Activated T-cell treated with anti-CD3 and anti-CD28 coated beads, Interleukin-2, amount 50 U/mL, for 72 hours (primary cell): ENCODE data around the gene PLA2G15. TPM values are rescaled to one million over a fixed set of nuclear protein-coding genes. Genes with fewer than 3 reads are reported as not detected.

Experiments used
- ATAC-seq, 2 donors: fragments of 150-1000 bp; cut with Tn5 transposase; replicated peaks in 1 of 2; 2 replicates each; pipeline ENCODE4 v1.10.0; 2021; ENCODE audit warnings: moderate library complexity in 2 of 2, mild to moderate bottlenecking in 1 of 2
- DNase-seq, 2 donors: peaks; one replicate each; pipeline ENCODE4 v3.0.0; 2021 to 2022; ENCODE audit warnings: mixed read lengths in 1 of 2
- H3K27ac Mint-ChIP-seq: one replicate; pipeline ENCODE4 v1.8.0; 2022; ENCODE audit warnings: mild to moderate bottlenecking, moderate library complexity, mixed read lengths
- H3K27me3 Mint-ChIP-seq: one replicate; pipeline ENCODE4 v1.8.0; 2022; ENCODE audit warnings: low read depth, mixed read lengths
- H3K36me3 Mint-ChIP-seq, 2 donors: one replicate each; pipeline ENCODE4 v1.8.0; 2022; ENCODE audit warnings: mixed read lengths in 2 of 2, mild to moderate bottlenecking in 1 of 2; ENCODE audit not compliant: insufficient read depth in 2 of 2
- H3K4me1 Mint-ChIP-seq: one replicate; pipeline ENCODE4 v1.8.0; 2022; ENCODE audit warnings: low read depth, mixed read lengths
- H3K4me3 Mint-ChIP-seq, 2 donors: one replicate each; pipeline ENCODE4 v1.8.0; 2022; ENCODE audit warnings: mild to moderate bottlenecking in 2 of 2, mixed read lengths in 2 of 2, moderate library complexity in 2 of 2
- H3K9me3 Mint-ChIP-seq, 2 donors: one replicate each; pipeline ENCODE4 v1.8.0; 2022; ENCODE audit warnings: mixed read lengths in 2 of 2
- total RNA-seq, 2 donors: library from RNA; stranded (reverse); gene quantifications; one replicate each; pipeline ENCODE4 v1.2.3, GENCODE V29; 2022

The PLA2G15 gene
- total RNA-seq, 2 donors from 2014 or later = 6.1 to 7.6 TPM

DNA sequence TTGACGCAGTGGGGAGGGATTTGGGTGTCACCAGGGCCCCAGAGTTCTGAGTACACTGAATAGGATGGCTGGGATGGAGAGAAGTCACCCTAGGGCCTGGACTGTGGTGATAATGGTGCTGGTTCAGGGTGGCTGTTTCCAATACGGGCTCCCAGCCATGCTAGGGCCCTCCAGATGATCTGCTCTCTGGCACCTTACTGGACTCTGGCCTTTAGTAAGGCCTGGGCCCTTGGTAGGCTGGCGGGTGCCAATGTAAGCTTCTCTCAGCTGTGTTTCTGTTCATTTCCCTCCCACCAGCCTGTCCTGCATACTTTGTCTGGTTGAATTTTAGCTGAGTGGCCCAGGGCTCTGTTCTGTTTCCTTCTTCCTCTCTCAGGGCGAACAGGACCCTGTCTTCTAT is 2.8 kb downstream of the PLA2G15 start:
- Mint-ChIP-seq H3K4me1 (peaks cover 28% of the 10 kb centered on the region), H3K27me3 (no peaks in the 10 kb centered on the region), H3K36me3 (peaks cover 4 to 9% of the 10 kb centered on the region in 2 donors), H3K4me3 (no peak overlapping the region), H3K9me3 (no peaks in the 10 kb centered on the region), H3K27ac (no peak overlapping the region)
- ATAC-seq = no peak
- no peak for DNase-seq

DNA sequence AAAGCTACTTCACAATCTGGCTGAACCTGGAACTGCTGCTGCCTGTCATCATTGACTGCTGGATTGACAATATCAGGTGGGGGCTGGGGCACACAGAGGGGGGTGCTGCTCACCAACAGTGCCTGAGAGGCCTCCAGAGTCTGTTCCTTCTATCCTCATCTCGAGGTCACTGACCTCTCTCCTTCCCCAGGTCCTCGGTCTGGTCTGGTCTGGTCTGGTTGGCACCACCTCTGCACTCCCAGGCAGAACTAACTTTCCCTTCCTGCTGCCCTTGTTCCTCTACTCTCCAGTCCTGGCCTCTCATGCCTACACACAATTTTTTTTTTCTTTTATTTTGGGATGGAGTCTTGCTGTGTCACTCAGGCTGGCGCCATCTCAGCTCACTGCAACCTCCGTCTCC is 4.2 kb downstream of the PLA2G15 start:
- Mint-ChIP-seq H3K27ac (peak overlapping the region; percentile 17), H3K4me1 (peaks cover 18% of the 10 kb centered on the region), H3K36me3 (peaks cover 4 to 9% of the 10 kb centered on the region in 2 donors), H3K27me3 (no peaks in the 10 kb centered on the region), H3K4me3 (no peak overlapping the region), H3K9me3 (no peaks in the 10 kb centered on the region)
- ATAC-seq = no peak
- no peak for DNase-seq

DNA sequence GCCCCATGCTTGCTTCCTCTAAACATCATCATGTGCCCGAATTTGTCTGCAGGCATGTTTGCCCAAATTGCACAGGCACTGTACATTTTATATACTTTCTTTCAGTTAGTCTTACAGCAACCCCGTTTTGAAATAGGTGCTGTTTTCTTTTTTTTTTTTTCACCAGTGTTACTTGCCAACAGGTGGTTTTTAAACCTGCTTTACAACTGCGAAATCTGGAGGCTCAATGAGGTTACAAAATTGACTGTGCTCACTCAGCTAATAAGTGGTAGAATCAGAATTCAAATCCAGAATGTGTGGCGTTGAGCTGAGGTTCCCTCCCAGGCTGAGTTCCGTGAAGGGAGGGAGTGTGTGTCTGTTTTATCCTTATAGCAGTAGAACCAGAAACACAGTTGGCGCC is 5.8 kb downstream of the PLA2G15 start:
- H3K9me3 Mint-ChIP-seq = no peaks in the 10 kb centered on the region
- no peak overlapping the region for H3K27ac Mint-ChIP-seq
- no peak overlapping the region for H3K4me3 Mint-ChIP-seq
- peaks cover 4 to 7% of the 10 kb centered on the region in 2 donors for H3K36me3 Mint-ChIP-seq
- DNase-seq (no peak), ATAC-seq (no peak)
- peaks cover 9% of the 10 kb centered on the region for H3K4me1 Mint-ChIP-seq
- H3K27me3 Mint-ChIP-seq = no peaks in the 10 kb centered on the region

DNA sequence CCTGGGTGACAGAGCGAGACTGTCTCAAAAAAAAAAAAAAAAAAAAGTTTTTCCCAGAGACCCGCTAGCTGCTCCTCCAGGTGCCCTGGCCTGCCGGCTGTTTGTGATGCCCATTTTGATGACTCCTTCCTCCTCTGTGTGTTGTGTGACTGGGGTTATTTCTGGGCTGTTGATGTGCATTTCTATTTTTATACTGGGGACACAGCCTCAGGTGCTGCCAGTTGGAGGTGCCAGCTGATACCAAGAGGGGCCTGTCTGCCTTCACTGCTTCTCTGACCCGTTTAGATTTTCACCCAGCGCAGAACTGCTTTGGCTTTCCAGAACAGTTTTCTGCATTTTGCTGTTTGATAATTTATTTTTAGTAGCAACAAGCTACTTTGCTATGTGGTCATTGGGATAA is 6.7 kb downstream of the PLA2G15 start:
- Mint-ChIP-seq H3K4me3 (no peak overlapping the region), H3K27ac (no peak overlapping the region), H3K4me1 (peaks cover under 1% of the 10 kb centered on the region), H3K27me3 (no peaks in the 10 kb centered on the region), H3K36me3 (peaks cover 4 to 7% of the 10 kb centered on the region in 2 donors), H3K9me3 (no peaks in the 10 kb centered on the region)
- ATAC-seq (no peak), DNase-seq (no peak)

DNA sequence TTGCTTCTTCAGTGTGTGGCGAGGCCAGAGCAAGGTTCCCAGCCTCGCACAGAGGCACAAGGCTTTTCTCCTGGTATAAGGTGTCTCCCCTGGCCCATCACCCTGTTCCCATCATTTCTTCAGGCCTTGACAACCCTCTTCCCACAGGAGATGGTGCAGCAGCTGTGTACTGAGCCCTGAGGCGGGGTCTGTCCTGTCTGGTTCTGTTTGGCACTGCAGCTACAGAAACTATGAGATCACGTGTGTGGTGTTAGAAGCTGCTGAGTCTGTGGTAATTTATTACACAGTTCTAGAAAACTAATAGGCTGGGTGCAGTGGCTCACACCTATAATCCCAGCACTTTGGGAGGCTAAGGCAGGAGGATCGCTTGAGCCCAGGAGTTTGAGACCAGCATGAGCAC is 7.2 kb downstream of the PLA2G15 start:
- Mint-ChIP-seq H3K9me3 (no peaks in the 10 kb centered on the region), H3K4me3 (no peak overlapping the region), H3K4me1 (peaks cover 2% of the 10 kb centered on the region), H3K27me3 (no peaks in the 10 kb centered on the region), H3K36me3 (peaks cover 4 to 7% of the 10 kb centered on the region in 2 donors), H3K27ac (no peak overlapping the region)
- DNase-seq (no peak), ATAC-seq (no peak)

DNA sequence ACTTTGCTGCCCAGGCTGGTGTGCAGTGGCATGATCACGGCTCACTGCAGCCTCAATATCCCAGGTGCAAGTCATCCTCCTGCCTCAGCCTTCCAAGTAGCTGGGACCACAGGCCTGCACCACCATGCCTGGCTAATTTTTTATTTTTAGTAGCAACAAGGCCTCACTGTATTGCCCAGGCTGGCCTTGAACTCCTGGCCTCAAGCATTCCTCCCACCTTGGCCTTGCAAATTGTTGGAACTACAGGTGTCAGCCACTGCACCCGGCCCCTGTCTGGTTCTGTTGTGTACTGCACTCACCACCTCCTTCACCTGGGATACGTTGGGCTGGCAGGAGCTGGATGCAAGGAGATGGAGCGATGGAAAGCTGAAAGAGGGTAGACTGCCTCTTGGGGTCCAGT is 8.5 kb downstream of the PLA2G15 start:
- H3K4me3 Mint-ChIP-seq = no peak overlapping the region
- ATAC-seq = no peak
- H3K36me3 Mint-ChIP-seq = peaks cover 4 to 7% of the 10 kb centered on the region in 2 donors
- peaks cover 9% of the 10 kb centered on the region for H3K4me1 Mint-ChIP-seq
- H3K9me3 Mint-ChIP-seq = no peaks in the 10 kb centered on the region
- DNase-seq = no peak
- no peak overlapping the region for H3K27ac Mint-ChIP-seq
- H3K27me3 Mint-ChIP-seq = no peaks in the 10 kb centered on the region

DNA sequence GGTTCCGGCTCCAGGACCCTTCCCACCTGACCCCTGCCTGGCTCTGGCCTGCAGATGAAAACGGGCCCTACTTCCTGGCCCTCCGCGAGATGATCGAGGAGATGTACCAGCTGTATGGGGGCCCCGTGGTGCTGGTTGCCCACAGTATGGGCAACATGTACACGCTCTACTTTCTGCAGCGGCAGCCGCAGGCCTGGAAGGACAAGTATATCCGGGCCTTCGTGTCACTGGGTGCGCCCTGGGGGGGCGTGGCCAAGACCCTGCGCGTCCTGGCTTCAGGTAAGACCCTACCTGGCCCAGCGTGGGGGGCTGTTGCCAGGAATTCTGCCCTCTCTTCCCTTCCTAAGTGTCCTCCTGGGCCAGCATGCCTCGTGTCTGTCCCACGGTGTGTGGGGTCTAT is 10.5 kb downstream of the PLA2G15 start:
- H3K27me3 Mint-ChIP-seq = no peaks in the 10 kb centered on the region

DNA sequence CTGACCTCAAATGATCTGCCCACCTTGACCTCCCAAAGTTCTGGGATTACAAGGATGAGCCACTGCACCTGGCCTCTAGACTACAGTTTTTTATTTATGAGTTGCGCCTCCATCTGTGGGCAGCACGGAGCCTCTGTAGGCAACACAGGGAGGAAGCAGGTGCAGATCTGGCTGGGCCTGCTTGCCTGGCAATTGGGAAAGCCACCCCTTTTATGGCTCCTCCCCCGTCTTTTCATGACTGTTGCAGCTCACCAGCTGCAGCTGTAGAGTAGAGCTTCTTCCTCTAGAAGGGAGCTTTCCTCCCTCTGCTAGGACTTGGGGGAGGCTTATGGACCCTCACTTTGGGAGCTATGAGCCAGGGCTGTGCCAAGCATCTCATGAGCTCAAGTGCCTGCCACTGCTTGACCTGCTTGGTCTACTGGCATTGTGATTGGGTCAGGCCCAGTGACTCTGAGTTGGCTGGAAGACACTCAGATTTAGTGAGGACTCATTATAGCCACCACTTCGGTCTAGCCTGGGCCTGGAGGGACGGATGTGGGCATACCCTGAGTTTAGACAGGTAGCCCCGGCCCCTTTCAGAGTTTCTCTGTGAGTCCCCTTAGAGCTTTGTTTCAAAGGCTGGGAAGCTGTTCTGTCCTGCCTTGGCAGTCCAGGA is 12.2 kb downstream of the PLA2G15 start:
- Mint-ChIP-seq H3K36me3 (no peaks in the 10 kb centered on the region), H3K27me3 (no peaks in the 10 kb centered on the region), H3K4me3 (no peak overlapping the region), H3K4me1 (peaks cover 22% of the 10 kb centered on the region), H3K9me3 (no peaks in the 10 kb centered on the region), H3K27ac (no peak overlapping the region)
- DNase-seq (no peak), ATAC-seq (no peak)

More for the DNA sequence above, 10.5 kb downstream of the PLA2G15 start:
- peaks cover 9% of the 10 kb centered on the region for H3K4me1 Mint-ChIP-seq
- H3K36me3 Mint-ChIP-seq = peaks cover 3 to 5% of the 10 kb centered on the region in 2 donors
- ATAC-seq (no peak), DNase-seq (no peak)
- no peak overlapping the region for H3K27ac Mint-ChIP-seq
- H3K9me3 Mint-ChIP-seq = no peaks in the 10 kb centered on the region
- no peak overlapping the region for H3K4me3 Mint-ChIP-seq

DNA sequence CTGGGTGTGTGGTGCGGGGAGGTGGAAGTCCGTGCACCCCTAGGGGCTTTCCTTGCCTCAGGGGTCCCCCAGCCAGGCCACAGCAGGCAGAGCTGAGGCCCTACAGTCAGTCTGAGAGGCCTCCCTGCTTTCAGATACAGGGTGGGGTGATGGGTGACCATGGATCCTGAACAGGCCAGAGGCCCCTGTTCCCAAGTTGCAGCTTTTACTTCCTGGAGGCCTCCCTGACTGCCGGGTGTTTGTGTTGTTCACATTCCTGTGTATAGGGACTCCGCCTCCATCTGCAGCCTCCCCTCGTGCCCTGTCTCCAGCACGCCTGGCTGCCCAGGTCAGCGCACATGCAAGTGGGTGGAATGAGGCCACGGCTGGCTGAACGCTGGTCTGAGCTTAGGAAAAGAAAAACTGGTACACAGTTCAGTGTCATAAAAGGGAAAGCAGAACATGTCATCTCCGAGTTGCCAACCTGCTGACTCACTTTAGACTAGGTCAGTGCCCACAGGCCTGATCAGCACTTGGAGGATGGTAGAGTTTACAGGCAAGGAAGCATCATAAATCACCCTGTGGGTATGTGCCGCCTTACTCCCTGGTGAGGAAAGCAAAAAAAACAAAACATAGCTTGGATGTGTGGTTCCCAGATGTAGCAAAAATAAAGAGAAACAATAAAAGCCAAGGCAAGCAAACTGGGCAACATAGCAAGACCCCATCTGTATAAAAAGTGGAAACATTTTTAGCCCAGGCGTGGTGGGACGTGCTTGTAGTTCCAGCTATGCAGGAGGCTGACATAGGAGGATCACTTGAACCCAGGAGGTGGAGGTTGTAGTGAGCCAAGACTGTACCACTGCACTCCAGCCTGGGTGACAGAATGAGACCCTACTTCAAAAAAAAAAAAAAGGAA is 13.0 kb downstream of the PLA2G15 start:
- peaks cover 26% of the 10 kb centered on the region for H3K4me1 Mint-ChIP-seq
- ATAC-seq = no peak

DNA sequence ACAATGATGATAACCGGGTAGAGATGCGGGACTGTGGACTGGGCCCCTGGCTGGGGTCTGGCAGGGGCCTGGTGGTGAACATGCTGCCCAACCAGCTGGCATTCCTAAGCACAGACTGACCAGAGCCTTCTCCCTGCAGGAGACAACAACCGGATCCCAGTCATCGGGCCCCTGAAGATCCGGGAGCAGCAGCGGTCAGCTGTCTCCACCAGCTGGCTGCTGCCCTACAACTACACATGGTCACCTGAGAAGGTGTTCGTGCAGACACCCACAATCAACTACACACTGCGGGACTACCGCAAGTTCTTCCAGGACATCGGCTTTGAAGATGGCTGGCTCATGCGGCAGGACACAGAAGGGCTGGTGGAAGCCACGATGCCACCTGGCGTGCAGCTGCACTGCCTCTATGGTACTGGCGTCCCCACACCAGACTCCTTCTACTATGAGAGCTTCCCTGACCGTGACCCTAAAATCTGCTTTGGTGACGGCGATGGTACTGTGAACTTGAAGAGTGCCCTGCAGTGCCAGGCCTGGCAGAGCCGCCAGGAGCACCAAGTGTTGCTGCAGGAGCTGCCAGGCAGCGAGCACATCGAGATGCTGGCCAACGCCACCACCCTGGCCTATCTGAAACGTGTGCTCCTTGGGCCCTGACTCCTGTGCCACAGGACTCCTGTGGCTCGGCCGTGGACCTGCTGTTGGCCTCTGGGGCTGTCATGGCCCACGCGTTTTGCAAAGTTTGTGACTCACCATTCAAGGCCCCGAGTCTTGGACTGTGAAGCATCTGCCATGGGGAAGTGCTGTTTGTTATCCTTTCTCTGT is 14.0 kb downstream of the PLA2G15 start:
- H3K4me3 Mint-ChIP-seq = no peak overlapping the region
- H3K27ac Mint-ChIP-seq = no peak overlapping the region
- DNase-seq (no peak), ATAC-seq (no peak)
- H3K4me1 Mint-ChIP-seq = peaks cover 35% of the 10 kb centered on the region
- H3K9me3 Mint-ChIP-seq = no peaks in the 10 kb centered on the region
- H3K27me3 Mint-ChIP-seq = no peaks in the 10 kb centered on the region
- no peaks in the 10 kb centered on the region for H3K36me3 Mint-ChIP-seq

More for the DNA sequence above, 13.0 kb downstream of the PLA2G15 start:
- H3K36me3 Mint-ChIP-seq = no peaks in the 10 kb centered on the region
- no peaks in the 10 kb centered on the region for H3K9me3 Mint-ChIP-seq
- H3K27me3 Mint-ChIP-seq = no peaks in the 10 kb centered on the region
- no peak overlapping the region for H3K4me3 Mint-ChIP-seq
- DNase-seq = no peak
- H3K27ac Mint-ChIP-seq = peak overlapping the region; percentile 85

DNA sequence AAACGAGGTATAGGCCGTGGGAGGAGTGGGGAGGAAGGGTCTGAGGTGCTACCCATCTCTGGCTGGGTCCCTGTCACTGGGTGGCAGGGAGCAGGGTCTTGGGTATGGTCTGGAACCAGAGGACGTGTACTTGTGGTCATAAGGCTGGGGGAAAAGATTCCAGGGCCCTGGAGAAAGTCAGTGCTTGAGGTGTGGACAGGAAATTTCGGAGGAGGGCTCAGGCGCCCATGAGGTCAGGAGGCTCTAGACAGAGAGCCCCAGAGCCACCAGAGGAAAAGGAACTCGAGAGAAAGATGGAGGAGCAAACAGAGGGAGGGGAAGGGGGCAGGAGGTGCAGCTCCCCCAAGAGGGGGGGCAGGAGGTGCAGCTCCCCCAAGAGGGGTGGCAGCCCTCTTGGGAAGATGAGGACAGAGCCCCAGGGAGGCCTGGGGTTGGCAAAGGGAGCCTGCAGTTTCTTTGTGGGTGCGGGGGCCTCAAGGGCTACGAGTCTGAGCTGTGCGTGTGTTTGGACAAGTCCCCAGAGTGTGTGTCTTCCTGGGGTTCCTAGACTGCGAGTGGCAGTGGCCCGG is 18.5 kb downstream of the PLA2G15 start:
- DNase-seq (no peak), ATAC-seq (no peak)
- peaks cover 2 to 8% of the 10 kb centered on the region in 2 donors for H3K36me3 Mint-ChIP-seq
- H3K4me3 Mint-ChIP-seq = peak overlapping the region; percentile 90 to 93
- H3K27me3 Mint-ChIP-seq = no peaks in the 10 kb centered on the region
- no peaks in the 10 kb centered on the region for H3K9me3 Mint-ChIP-seq
- peaks cover 56% of the 10 kb centered on the region for H3K4me1 Mint-ChIP-seq
- peak overlapping the region; percentile 97 for H3K27ac Mint-ChIP-seq

DNA sequence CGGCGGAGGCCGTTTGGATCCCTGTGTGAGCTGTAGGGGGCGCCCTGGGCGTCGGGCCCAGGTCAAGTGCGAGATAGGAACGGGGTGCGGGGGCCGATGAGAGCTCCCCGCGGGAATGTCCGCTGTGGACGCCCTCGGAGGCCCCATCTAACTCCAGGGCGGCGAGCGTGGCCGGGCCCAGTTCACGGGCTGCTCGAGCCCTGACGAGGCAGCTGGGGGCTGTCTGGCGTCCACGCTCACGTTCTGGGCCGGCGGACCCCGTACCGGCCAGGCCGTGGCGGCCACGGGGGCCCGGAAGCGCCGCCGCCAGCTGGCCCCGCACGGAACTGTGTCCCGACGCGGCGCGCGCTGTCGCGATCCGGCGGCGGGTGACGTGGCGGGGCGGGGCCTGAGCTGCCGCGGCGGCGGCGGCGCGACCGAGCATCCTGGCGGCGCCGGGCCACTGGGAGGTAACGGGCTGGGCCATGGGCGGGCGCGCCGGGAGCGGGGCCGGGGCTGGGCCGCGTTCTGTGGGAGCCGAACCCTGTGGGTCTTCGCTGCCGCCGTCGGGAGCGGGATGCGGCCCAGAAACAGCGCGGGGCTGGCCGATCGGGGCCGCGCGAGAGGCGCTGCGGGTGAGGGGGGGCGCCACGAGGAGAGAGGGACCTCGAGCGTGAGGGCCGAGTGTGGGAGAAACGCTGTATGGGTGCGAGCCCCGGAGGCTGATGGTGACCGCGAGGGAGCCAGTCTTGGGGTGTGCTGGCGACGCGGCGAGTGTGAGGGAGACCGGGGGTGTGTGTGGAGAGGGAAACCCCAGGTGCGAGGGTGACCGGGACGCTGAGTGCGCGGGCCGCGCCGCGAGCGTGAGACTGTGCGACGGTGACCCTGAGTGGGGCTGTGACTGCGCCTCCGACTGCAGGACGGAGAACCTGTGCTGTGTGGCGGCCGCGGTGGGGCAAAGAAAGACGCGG is 19.2 kb downstream of the PLA2G15 start, which contains the start of gene SLC7A6:
Gene SLC7A6 (plus strand): TSS at position 399 of the 950 bp plus-strand sequence. CDS start 10,201 bp downstream, outside the sequence.
- peaks cover 64% of the 10 kb centered on the region for H3K4me1 Mint-ChIP-seq
- DNase-seq (peak; percentile 89 to 94), ATAC-seq (peak; percentile 82)
- peak within 1 kb of the TSS; percentile 90 to 93 for H3K4me3 Mint-ChIP-seq
- H3K27me3 Mint-ChIP-seq = no peaks in the 10 kb centered on the region
- peaks cover 5 to 13% of the 10 kb centered on the region in 2 donors for H3K36me3 Mint-ChIP-seq
- no peaks in the 10 kb centered on the region for H3K9me3 Mint-ChIP-seq
- H3K27ac Mint-ChIP-seq = peak within 1 kb of the TSS; percentile 97
